Chondrocyte (in vitro differentiated cells): ENCODE measurements around the gene IQCK. TPM values are rescaled to one million over a fixed set of nuclear protein-coding genes. Genes with fewer than 3 reads are reported as not detected.
A peak's percentile ranks its signal among the peaks of the same experiment; 100 is the strongest.

Source experiments
- DNase-seq: peaks from one replicate; pipeline ENCODE4 v3.0.0; 2021; ENCODE audit warnings: mixed read lengths, low spot score
- H3K27ac Mint-ChIP-seq: one replicate; pipeline ENCODE4 v1.8.0; 2021; ENCODE audit warnings: mild to moderate bottlenecking, moderate library complexity, mixed read lengths; ENCODE audit not compliant: unreplicated experiment
- H3K27me3 Mint-ChIP-seq: 2 replicates; pipeline ENCODE4 v1.8.0; 2021; ENCODE audit warnings: low read depth, mixed read lengths
- H3K36me3 Mint-ChIP-seq: 2 replicates; pipeline ENCODE4 v1.8.0; 2021; ENCODE audit warnings: low read depth, mixed read lengths
- H3K4me1 Mint-ChIP-seq: 2 replicates; pipeline ENCODE4 v1.8.0; 2021; ENCODE audit warnings: low read depth, mild to moderate bottlenecking, mixed read lengths
- H3K4me3 Mint-ChIP-seq: one replicate; pipeline ENCODE4 v1.8.0; 2021; ENCODE audit warnings: mild to moderate bottlenecking, moderate library complexity, mixed read lengths; ENCODE audit not compliant: unreplicated experiment
- H3K9me3 Mint-ChIP-seq: 2 replicates; pipeline ENCODE4 v1.8.0; 2021; ENCODE audit warnings: low read depth, mixed read lengths
- CTCF ChIP-seq: fragments of 200-600 bp; sonication (generic); IDR thresholded peaks from 2 replicates; pipeline ENCODE4 v1.5.0; 2021; ENCODE audit warnings: antibody characterized with exemption, mild to moderate bottlenecking, moderate library complexity
- total RNA-seq: library from RNA; stranded (reverse); gene quantifications from 3 replicates; pipeline ENCODE4 v1.2.1, GENCODE V29; 2021

IQCK gene
- total RNA-seq, 1 donor from 2014 or later: 3.8 TPM

GRCh38 chr16:19680881-19681340 is 37.2 kb upstream of the IQCK start:
- DNase-seq: no peak
- no peak overlapping the region for H3K27ac Mint-ChIP-seq
- peaks cover 7% of the 10 kb centered on the region for H3K4me1 Mint-ChIP-seq
- H3K36me3 Mint-ChIP-seq: peaks cover 32% of the 10 kb centered on the region
- peak; percentile 33 for TF ChIP-seq CTCF
- H3K27me3 Mint-ChIP-seq: no peaks in the 10 kb centered on the region
- no peak overlapping the region for H3K4me3 Mint-ChIP-seq
- H3K9me3 Mint-ChIP-seq: peaks cover 8% of the 10 kb centered on the region

- no peak for TF ChIP-seq CTCF
Measured at GRCh38 chr16:19681637-19682036, 36.4 kb upstream of the IQCK start.

GRCh38 chr16:19683453-19684236 is 34.4 kb upstream of the IQCK start:
- DNase-seq: no peak
- no peak for TF ChIP-seq CTCF
- peaks cover 8% of the 10 kb centered on the region for H3K9me3 Mint-ChIP-seq
- peaks cover 7% of the 10 kb centered on the region for H3K4me1 Mint-ChIP-seq
- H3K36me3 Mint-ChIP-seq: peaks cover 37% of the 10 kb centered on the region
- no peak overlapping the region for H3K4me3 Mint-ChIP-seq
- H3K27ac Mint-ChIP-seq: no peak overlapping the region
- H3K27me3 Mint-ChIP-seq: no peaks in the 10 kb centered on the region

More at GRCh38 chr16:19681637-19682036, 36.4 kb upstream of the IQCK start:
- Mint-ChIP-seq H3K4me3 (no peak overlapping the region), H3K27me3 (no peaks in the 10 kb centered on the region), H3K36me3 (peaks cover 31% of the 10 kb centered on the region), H3K27ac (no peak overlapping the region), H3K4me1 (peaks cover 7% of the 10 kb centered on the region), H3K9me3 (peaks cover 8% of the 10 kb centered on the region)
- no peak for DNase-seq

- Mint-ChIP-seq H3K36me3 (peaks cover 38% of the 10 kb centered on the region), H3K9me3 (peaks cover 8% of the 10 kb centered on the region), H3K27me3 (no peaks in the 10 kb centered on the region), H3K4me3 (no peak overlapping the region), H3K4me1 (peaks cover 10% of the 10 kb centered on the region), H3K27ac (no peak overlapping the region)
- no peak for TF ChIP-seq CTCF
- DNase-seq: no peak
Measured at GRCh38 chr16:19685176-19685575, 32.9 kb upstream of the IQCK start.

GRCh38 chr16:19687279-19687678 is 30.8 kb upstream of the IQCK start:
- H3K27ac Mint-ChIP-seq: no peak overlapping the region

More at GRCh38 chr16:19687279-19687678, 30.8 kb upstream of the IQCK start:
- TF ChIP-seq CTCF: no peak
- H3K36me3 Mint-ChIP-seq: peaks cover 40% of the 10 kb centered on the region
- H3K4me1 Mint-ChIP-seq: peaks cover 12% of the 10 kb centered on the region
- H3K9me3 Mint-ChIP-seq: peaks cover 8% of the 10 kb centered on the region
- no peak for DNase-seq
- H3K4me3 Mint-ChIP-seq: no peak overlapping the region
- no peaks in the 10 kb centered on the region for H3K27me3 Mint-ChIP-seq
